Stimulated activated CD8-positive, alpha-beta memory T cell treated with anti-CD3 and anti-CD28 coated beads, Interleukin-12 subunit alpha, Interleukin-12 subunit beta, amount 100 ng/mL, for 4 hours (primary cell): ENCODE data around the gene ZNF236.

ENCODE experiments used
- DNase-seq: peaks from one replicate; pipeline ENCODE4 v3.0.0-alpha.2; 2020; ENCODE audit warnings: low read depth

The ZNF236 gene

GRCh38 chr18:76821875-76822505 is 367 bp upstream of the ZNF236 start:
- peak; percentile 58 for DNase-seq

- DNase-seq = no peak
Observed at GRCh38 chr18:76823161-76823538, 793 bp downstream of the ZNF236 start.

- no peak for DNase-seq
Observed at GRCh38 chr18:76823587-76824011, 1.2 kb downstream of the ZNF236 start.

- DNase-seq = no peak
Observed at GRCh38 chr18:76824145-76824676, 1.9 kb downstream of the ZNF236 start.

GRCh38 chr18:76824754-76825153 is 2.4 kb downstream of the ZNF236 start:
- DNase-seq = no peak

- no peak for DNase-seq
Observed at GRCh38 chr18:76827205-76828200, 5.1 kb downstream of the ZNF236 start.

GRCh38 chr18:76834379-76834778 is 12.0 kb downstream of the ZNF236 start:
- DNase-seq = no peak

GRCh38 chr18:76835380-76835779 is 13.0 kb downstream of the ZNF236 start:
- no peak for DNase-seq

- DNase-seq = no peak
Observed at GRCh38 chr18:76837071-76837470, 14.7 kb downstream of the ZNF236 start.

GRCh38 chr18:76838182-76838581 is 15.8 kb downstream of the ZNF236 start:
- DNase-seq = no peak

- no peak for DNase-seq
Observed at GRCh38 chr18:76839086-76839794, 16.9 kb downstream of the ZNF236 start.

GRCh38 chr18:76842837-76843530 is 20.6 kb downstream of the ZNF236 start:
- no peak for DNase-seq

GRCh38 chr18:76844144-76844543 is 21.8 kb downstream of the ZNF236 start:
- no peak for DNase-seq

GRCh38 chr18:76844742-76845477 is 22.6 kb downstream of the ZNF236 start:
- DNase-seq = no peak

GRCh38 chr18:76846217-76846616 is 23.9 kb downstream of the ZNF236 start:
- no peak for DNase-seq

- DNase-seq = no peak
Observed at GRCh38 chr18:76847916-76848315, 25.6 kb downstream of the ZNF236 start.

- DNase-seq = no peak
Observed at GRCh38 chr18:76850112-76850511, 27.8 kb downstream of the ZNF236 start.

GRCh38 chr18:76855594-76855993 is 33.2 kb downstream of the ZNF236 start:
- no peak for DNase-seq

GRCh38 chr18:76857476-76857875 is 35.1 kb downstream of the ZNF236 start:
- no peak for DNase-seq

- no peak for DNase-seq
Observed at GRCh38 chr18:76859474-76860339, 37.4 kb downstream of the ZNF236 start.
